HG02642 (cell line): Measurements from ENCODE around the gene MTUS2.

Experiments used
- ATAC-seq: cut with Tn5 transposase; IDR thresholded peaks from one replicate; pipeline ENCODE4 v1.9.1; 2021; ENCODE audit warnings: mild to moderate bottlenecking; ENCODE audit not compliant: unreplicated experiment, poor library complexity

Gene MTUS2

GRCh38 chr13:28820099-28821051 lies at the start of gene MTUS2:
Gene MTUS2, plus strand, starts transcription at chr13:28820339.
- peak; percentile 51 for ATAC-seq

GRCh38 chr13:28778308-28779215 lies 41.6 kb upstream of the MTUS2 start:
- no peak for ATAC-seq

- ATAC-seq, result no peak
These were observed 27.1 kb upstream of the MTUS2 start for GRCh38 chr13:28792992-28793391.

GRCh38 chr13:28794396-28794795 lies 25.7 kb upstream of the MTUS2 start:
- ATAC-seq, result no peak

GRCh38 chr13:28796938-28797257 lies 23.2 kb upstream of the MTUS2 start:
- ATAC-seq, result no peak

- no peak for ATAC-seq
These were observed 14.8 kb upstream of the MTUS2 start for GRCh38 chr13:28805193-28805819.

- ATAC-seq, result no peak
These were observed 2.9 kb upstream of the MTUS2 start for GRCh38 chr13:28817204-28817603.

GRCh38 chr13:28819046-28819730 lies 951 bp upstream of the MTUS2 start:
- ATAC-seq, result no peak

- peak; percentile 59 for ATAC-seq
These were observed 422 bp upstream of the MTUS2 start for GRCh38 chr13:28819735-28820098.

- ATAC-seq, result no peak
These were observed 2.0 kb downstream of the MTUS2 start for GRCh38 chr13:28822151-28822550.

- no peak for ATAC-seq
These were observed 2.7 kb downstream of the MTUS2 start for GRCh38 chr13:28822801-28823200.

- no peak for ATAC-seq
These were observed 5.2 kb downstream of the MTUS2 start for GRCh38 chr13:28825379-28825778.

- ATAC-seq, result no peak
These were observed 6.2 kb downstream of the MTUS2 start for GRCh38 chr13:28826368-28826767.

- no peak for ATAC-seq
These were observed 10.4 kb downstream of the MTUS2 start for GRCh38 chr13:28830580-28830979.

- no peak for ATAC-seq
These were observed 11.0 kb downstream of the MTUS2 start for GRCh38 chr13:28831117-28831516.

- no peak for ATAC-seq
These were observed 17.0 kb downstream of the MTUS2 start for GRCh38 chr13:28837111-28837510.

GRCh38 chr13:28843639-28844038 lies 23.5 kb downstream of the MTUS2 start:
- ATAC-seq, result no peak

GRCh38 chr13:28849441-28849840 lies 29.3 kb downstream of the MTUS2 start:
- no peak for ATAC-seq

GRCh38 chr13:28850226-28850625 lies 30.1 kb downstream of the MTUS2 start:
- ATAC-seq, result no peak

GRCh38 chr13:28851422-28851821 lies 31.3 kb downstream of the MTUS2 start:
- no peak for ATAC-seq
